ENCODE data around the gene DNAJC1.

DNA sequence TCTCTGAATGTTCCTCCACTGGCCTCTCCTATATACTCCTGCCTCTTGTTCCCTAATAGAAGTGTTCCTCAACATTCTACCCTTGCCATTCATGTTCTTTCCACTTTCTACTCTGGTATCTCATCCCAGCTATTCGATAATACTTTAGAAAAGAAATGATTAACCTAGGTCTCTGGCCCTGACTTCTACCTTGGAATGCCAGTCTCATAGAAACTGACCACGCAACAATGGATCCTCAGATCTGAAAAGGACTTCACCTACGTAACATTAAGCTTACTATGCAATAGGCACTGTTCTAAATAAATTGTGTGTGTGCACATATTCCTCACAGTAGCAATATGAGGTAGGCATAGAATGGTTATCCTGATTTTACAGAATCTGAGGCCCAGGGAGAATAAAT, 234.5 kb downstream of the DNAJC1 start:
- TF ChIP-seq, protein P1, sequence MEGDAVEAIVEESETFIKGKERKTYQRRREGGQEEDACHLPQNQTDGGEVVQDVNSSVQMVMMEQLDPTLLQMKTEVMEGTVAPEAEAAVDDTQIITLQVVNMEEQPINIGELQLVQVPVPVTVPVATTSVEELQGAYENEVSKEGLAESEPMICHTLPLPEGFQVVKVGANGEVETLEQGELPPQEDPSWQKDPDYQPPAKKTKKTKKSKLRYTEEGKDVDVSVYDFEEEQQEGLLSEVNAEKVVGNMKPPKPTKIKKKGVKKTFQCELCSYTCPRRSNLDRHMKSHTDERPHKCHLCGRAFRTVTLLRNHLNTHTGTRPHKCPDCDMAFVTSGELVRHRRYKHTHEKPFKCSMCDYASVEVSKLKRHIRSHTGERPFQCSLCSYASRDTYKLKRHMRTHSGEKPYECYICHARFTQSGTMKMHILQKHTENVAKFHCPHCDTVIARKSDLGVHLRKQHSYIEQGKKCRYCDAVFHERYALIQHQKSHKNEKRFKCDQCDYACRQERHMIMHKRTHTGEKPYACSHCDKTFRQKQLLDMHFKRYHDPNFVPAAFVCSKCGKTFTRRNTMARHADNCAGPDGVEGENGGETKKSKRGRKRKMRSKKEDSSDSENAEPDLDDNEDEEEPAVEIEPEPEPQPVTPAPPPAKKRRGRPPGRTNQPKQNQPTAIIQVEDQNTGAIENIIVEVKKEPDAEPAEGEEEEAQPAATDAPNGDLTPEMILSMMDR (IDR thresholded peaks at IDR 0.05; ENCODE audit: low read length): no peak
- no peak for TF ChIP-seq EZH2 (optimal IDR thresholded peaks at IDR 0.05; ENCODE audit: low read depth, low read length)
